ENCODE data around the gene NEB.

Gene NEB

DNA sequence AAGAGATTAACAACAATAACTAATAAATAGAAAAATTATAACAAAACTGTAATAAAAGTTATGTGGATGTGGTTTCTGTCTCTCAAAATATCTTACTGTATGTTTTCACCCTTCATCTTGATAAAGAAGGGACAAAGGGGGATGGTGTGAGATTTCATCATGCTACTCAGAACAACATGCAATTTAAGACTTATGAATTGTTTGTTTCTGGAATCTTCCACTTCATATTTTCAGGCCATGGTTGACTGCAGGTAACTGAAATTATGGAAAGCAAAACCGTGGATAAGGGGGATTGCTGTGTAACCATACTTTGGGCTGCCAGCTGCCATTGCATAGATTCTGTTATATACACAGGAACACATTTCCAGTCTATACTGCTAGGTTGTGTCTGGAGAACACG is 45.6 kb downstream of the NEB start:
- Histone ChIP-seq H3K36me3 (ENCODE audit: control insufficient read depth, insufficient read depth, low read length) (no peaks in the 10 kb centered on the region), H3K27me3 (ENCODE audit: control insufficient read depth, insufficient read depth, low read length) (no peaks in the 10 kb centered on the region), H3K9me3 (ENCODE audit: control insufficient read depth, insufficient read depth, low read length) (no peaks in the 10 kb centered on the region), H3K9ac (ENCODE audit: low read depth, low read length) (no peak overlapping the region), H3K4me3 (ENCODE audit: low read depth, low read length) (no peak overlapping the region), H3K4me1 (ENCODE audit: control insufficient read depth, insufficient read depth, low read length) (no peaks in the 10 kb centered on the region)

DNA sequence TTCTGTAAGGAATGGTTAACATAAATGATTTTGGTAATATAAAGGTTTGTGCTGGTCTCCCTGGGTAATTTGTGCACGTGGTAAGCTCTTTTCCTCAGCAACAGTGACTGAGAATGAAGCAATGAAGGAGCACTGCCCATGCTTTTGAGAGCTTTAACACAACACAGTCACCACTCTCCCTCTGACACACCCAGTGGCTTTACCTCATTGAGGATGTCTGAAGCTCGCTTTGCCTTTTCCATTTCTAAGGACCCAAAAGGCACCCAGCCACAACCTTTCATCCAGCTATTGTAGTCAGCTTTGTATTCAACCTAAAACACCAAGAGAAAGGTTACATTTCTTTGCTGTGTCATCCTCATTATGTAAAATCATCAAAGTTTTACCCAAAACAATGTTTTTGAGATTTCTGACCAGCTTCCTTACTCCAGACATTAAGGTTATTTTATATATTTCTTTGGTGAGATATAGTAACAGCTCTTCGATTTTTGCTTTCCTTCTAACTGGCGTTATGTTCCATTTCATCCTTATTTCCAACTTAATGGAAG is 51.7 kb downstream of the NEB start:
- H3K4me3 ChIP-seq (ENCODE audit: low read depth, low read length): no peak overlapping the region
- no peaks in the 10 kb centered on the region for H3K36me3 ChIP-seq (ENCODE audit: control insufficient read depth, insufficient read depth, low read length)
- H3K9me3 ChIP-seq (ENCODE audit: control insufficient read depth, insufficient read depth, low read length): no peaks in the 10 kb centered on the region
- peaks cover 6% of the 10 kb centered on the region for H3K4me1 ChIP-seq (ENCODE audit: control insufficient read depth, insufficient read depth, low read length)
- no peaks in the 10 kb centered on the region for H3K27me3 ChIP-seq (ENCODE audit: control insufficient read depth, insufficient read depth, low read length)
- no peak overlapping the region for H3K9ac ChIP-seq (ENCODE audit: low read depth, low read length)

DNA sequence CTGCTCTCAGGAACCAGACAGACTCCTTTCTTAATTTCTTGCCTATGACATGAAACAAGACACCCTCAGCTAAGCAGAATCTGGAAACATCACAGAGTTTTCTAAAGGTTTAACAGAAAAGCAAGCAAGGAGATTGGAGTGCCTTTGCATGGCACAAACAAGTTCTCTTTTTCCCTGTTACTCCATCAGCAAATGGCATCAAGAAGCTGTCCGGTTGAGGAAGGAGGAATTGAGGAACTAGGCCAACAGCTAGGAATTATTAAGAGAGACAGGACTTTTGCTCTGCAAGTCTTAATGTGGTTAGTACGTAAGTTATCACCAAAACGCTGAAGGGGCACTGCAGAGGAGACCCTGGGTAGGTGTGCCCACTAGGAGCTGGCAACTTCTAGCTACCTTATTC is 53.2 kb downstream of the NEB start:
- no peaks in the 10 kb centered on the region for H3K36me3 ChIP-seq (ENCODE audit: control insufficient read depth, insufficient read depth, low read length)
- no peaks in the 10 kb centered on the region for H3K9me3 ChIP-seq (ENCODE audit: control insufficient read depth, insufficient read depth, low read length)
- no peak overlapping the region for H3K4me3 ChIP-seq (ENCODE audit: low read depth, low read length)
- no peak overlapping the region for H3K9ac ChIP-seq (ENCODE audit: low read depth, low read length)
- H3K27me3 ChIP-seq (ENCODE audit: control insufficient read depth, insufficient read depth, low read length): no peaks in the 10 kb centered on the region
- H3K4me1 ChIP-seq (ENCODE audit: control insufficient read depth, insufficient read depth, low read length): peaks cover 6% of the 10 kb centered on the region

DNA sequence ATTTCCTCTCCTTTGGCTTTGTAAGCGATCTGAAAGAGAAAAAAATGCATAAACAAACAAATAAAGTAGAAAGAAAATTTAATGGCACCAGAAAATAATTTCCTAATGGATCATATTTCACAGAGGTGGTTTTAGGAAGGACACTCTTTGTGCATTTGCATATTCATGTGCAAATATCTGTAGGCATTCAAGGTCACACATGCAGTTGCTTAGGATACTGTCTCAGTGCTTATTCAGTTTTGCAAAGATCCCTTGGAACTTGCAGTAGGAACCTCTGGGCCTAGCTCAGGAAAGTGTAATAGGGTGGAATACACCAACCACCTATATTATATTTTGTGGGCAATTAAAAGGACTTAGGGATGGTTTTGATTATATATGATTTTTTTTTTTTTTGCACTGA is 54.3 kb downstream of the NEB start:
- no peaks in the 10 kb centered on the region for H3K36me3 ChIP-seq (ENCODE audit: control insufficient read depth, insufficient read depth, low read length)
- H3K4me3 ChIP-seq (ENCODE audit: low read depth, low read length): no peak overlapping the region
- H3K4me1 ChIP-seq (ENCODE audit: control insufficient read depth, insufficient read depth, low read length): peaks cover 6% of the 10 kb centered on the region
- no peak overlapping the region for H3K9ac ChIP-seq (ENCODE audit: low read depth, low read length)
- H3K9me3 ChIP-seq (ENCODE audit: control insufficient read depth, insufficient read depth, low read length): no peaks in the 10 kb centered on the region
- H3K27me3 ChIP-seq (ENCODE audit: control insufficient read depth, insufficient read depth, low read length): no peaks in the 10 kb centered on the region

DNA sequence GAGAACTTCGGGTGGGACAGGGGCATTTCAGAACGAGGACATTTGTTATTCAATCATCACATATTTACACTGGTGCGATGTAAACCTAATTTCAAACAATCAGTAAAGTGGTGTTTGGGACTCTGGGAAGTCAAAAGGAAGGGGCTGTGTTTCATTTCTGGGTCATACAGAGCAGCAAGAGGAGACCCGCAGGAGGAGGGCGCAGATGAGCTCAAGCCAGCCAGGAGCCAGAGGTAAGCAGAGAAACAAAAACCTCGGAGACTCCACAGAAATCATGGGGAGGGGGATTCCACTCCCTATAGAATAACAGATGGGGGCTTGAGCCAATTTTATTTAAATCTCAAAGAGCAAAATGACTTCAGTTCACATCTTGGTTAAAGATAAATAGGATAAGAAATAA is 55.4 kb downstream of the NEB start:
- H3K4me3 ChIP-seq (ENCODE audit: low read depth, low read length): no peak overlapping the region
- H3K27me3 ChIP-seq (ENCODE audit: control insufficient read depth, insufficient read depth, low read length): no peaks in the 10 kb centered on the region
- no peaks in the 10 kb centered on the region for H3K9me3 ChIP-seq (ENCODE audit: control insufficient read depth, insufficient read depth, low read length)
- peaks cover 6% of the 10 kb centered on the region for H3K4me1 ChIP-seq (ENCODE audit: control insufficient read depth, insufficient read depth, low read length)
- no peak overlapping the region for H3K9ac ChIP-seq (ENCODE audit: low read depth, low read length)
- H3K36me3 ChIP-seq (ENCODE audit: control insufficient read depth, insufficient read depth, low read length): no peaks in the 10 kb centered on the region

DNA sequence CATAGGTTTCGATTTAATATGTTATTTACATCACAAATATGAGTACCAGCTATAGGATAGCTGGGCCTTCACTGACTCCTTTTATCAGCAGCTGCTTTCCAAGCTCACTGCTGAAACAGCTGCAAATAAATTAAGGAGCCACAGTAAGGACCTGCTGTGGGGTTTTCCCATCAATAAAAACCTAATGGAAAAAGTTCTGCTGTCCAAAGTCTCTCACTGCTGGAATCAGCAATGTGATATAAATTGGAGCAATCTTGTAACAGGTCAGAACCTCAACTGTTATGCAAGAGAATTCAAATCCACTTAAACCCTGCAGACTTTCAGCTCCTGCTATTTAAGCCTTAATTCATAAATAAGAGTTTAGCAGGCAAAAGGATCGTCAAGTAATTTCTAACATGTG is 61.3 kb downstream of the NEB start:
- Histone ChIP-seq H3K4me1 (ENCODE audit: control insufficient read depth, insufficient read depth, low read length) (peaks cover 12% of the 10 kb centered on the region), H3K36me3 (ENCODE audit: control insufficient read depth, insufficient read depth, low read length) (no peaks in the 10 kb centered on the region), H3K9me3 (ENCODE audit: control insufficient read depth, insufficient read depth, low read length) (no peaks in the 10 kb centered on the region), H3K27me3 (ENCODE audit: control insufficient read depth, insufficient read depth, low read length) (no peaks in the 10 kb centered on the region), H3K4me3 (ENCODE audit: low read depth, low read length) (no peak overlapping the region), H3K9ac (ENCODE audit: low read depth, low read length) (no peak overlapping the region)

DNA sequence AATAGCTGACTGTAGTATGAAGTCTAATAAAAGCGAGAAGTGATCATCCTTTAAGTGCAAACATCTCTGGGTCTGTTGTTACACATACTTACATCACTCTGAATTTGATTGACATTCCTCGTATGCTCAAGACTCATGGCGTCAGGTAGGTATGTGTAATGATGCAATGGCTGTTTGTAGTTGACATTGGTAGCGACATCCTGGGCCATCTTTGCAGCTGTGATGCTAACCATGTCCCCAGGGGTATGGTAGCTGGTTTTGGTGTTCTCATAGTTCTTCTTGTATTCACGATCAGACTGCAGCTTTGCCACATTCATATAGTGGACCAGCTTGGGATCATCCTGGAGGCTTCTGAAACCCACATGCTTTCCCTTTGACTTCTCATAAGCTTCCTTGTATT is 62.0 kb downstream of the NEB start:
- Histone ChIP-seq H3K9ac (ENCODE audit: low read depth, low read length) (no peak overlapping the region), H3K36me3 (ENCODE audit: control insufficient read depth, insufficient read depth, low read length) (no peaks in the 10 kb centered on the region), H3K27me3 (ENCODE audit: control insufficient read depth, insufficient read depth, low read length) (no peaks in the 10 kb centered on the region), H3K4me3 (ENCODE audit: low read depth, low read length) (no peak overlapping the region), H3K9me3 (ENCODE audit: control insufficient read depth, insufficient read depth, low read length) (no peaks in the 10 kb centered on the region), H3K4me1 (ENCODE audit: control insufficient read depth, insufficient read depth, low read length) (peaks cover 12% of the 10 kb centered on the region)

DNA sequence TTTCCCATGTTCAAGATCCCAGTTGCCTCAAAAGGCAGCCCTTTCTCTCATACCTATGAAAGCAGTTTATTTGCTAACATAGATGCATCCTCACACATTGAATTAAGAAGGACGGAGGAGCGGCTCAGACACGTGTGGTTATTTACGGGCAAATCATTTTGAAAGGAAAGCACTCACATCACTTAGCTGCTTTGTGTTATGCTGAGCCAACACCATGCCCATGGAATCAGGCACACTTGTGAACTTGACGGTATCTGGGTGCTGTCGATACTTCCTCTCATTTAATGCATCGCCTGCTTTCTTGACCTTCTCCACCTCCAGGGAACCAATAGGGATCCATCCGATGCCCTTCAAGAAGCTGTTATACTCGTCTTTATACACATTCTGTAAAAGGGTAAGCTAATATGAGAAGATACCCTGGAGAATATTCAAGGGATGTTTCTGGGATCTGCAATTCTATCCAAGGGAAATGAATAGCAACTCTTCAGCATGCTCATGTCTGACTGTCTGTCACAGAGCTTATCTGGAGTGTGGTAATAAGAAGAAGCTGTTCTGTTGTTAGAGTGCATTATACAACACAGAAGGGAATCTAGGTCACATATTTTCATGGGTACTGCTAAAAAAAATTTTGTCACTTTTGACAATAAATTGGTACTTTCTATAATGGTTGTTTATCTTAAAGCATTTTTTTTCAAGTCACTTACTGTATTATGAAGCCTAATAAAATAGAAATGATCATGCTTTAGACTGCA is 63.3 kb downstream of the NEB start:
- Histone ChIP-seq H3K4me1 (ENCODE audit: control insufficient read depth, insufficient read depth, low read length) (peaks cover 12% of the 10 kb centered on the region), H3K9ac (ENCODE audit: low read depth, low read length) (no peak overlapping the region), H3K4me3 (ENCODE audit: low read depth, low read length) (no peak overlapping the region), H3K36me3 (ENCODE audit: control insufficient read depth, insufficient read depth, low read length) (no peaks in the 10 kb centered on the region), H3K27me3 (ENCODE audit: control insufficient read depth, insufficient read depth, low read length) (no peaks in the 10 kb centered on the region), H3K9me3 (ENCODE audit: control insufficient read depth, insufficient read depth, low read length) (no peaks in the 10 kb centered on the region)

DNA sequence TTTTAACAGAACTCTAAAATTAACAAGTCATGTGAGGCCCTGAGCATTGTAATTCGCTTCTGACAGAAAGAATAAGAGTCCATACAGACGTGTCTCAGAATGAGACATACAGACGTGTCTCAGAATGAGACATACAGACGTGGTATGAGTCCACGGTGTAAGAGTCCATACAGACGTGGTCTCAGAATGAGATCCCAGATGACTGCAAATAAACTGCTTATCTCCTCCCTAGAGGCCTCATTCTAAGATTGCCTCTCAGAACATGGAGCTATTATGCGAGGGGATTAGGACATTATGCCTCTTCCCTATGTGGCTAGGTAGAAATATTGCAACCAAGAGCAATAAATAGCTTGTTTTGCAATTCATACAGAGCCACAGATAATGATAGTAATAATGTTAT is 63.9 kb downstream of the NEB start:
- Histone ChIP-seq H3K4me3 (ENCODE audit: low read depth, low read length) (no peak overlapping the region), H3K36me3 (ENCODE audit: control insufficient read depth, insufficient read depth, low read length) (no peaks in the 10 kb centered on the region), H3K27me3 (ENCODE audit: control insufficient read depth, insufficient read depth, low read length) (no peaks in the 10 kb centered on the region), H3K9ac (ENCODE audit: low read depth, low read length) (no peak overlapping the region), H3K4me1 (ENCODE audit: control insufficient read depth, insufficient read depth, low read length) (peaks cover 12% of the 10 kb centered on the region), H3K9me3 (ENCODE audit: control insufficient read depth, insufficient read depth, low read length) (no peaks in the 10 kb centered on the region)

DNA sequence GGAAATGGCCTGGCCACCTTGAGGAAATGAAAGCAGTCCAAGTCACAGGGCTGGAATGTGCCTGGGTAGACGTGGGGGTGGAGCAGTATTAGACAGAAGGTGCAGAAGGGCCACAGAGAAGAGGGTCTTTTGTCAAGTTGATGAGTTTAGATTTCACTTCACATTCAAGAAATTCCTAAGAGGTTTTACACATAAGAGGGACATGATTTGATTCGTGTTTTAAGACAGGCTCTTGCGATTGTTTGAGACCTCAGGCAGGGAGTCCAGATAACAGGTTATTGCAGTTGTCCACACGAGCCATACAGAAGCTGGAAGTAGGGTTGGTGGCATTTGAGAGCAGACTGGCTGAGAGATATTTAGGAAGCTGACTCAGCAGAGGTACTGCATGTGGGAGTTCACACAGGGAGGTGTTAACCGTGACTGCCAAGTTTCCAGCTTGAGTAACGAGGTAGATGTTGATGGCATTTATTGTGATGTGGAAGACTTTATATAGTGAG is 64.6 kb downstream of the NEB start:
- Histone ChIP-seq H3K4me3 (ENCODE audit: low read depth, low read length) (no peak overlapping the region), H3K9me3 (ENCODE audit: control insufficient read depth, insufficient read depth, low read length) (no peaks in the 10 kb centered on the region), H3K36me3 (ENCODE audit: control insufficient read depth, insufficient read depth, low read length) (no peaks in the 10 kb centered on the region), H3K4me1 (ENCODE audit: control insufficient read depth, insufficient read depth, low read length) (peaks cover 12% of the 10 kb centered on the region), H3K27me3 (ENCODE audit: control insufficient read depth, insufficient read depth, low read length) (no peaks in the 10 kb centered on the region), H3K9ac (ENCODE audit: low read depth, low read length) (no peak overlapping the region)

DNA sequence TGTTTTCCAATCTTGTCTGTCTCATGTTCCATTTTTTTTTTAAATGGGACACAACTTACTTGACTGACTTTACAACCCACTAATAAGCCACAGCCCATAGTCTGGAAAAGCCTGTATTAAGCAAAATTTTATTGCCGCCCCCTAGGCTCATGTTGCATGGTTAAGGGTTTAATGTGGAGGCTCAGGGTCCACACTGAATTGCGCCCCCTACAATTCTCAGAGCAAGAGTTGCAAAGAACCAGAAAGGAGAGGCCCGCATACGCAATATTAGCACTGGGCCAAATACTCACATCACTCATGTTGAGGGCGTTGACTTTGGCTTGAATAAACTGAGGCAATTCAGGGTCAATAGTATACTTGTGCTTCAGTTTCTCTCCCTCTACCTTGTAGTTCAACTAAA is 65.5 kb downstream of the NEB start:
- Histone ChIP-seq H3K4me3 (ENCODE audit: low read depth, low read length) (no peak overlapping the region), H3K9ac (ENCODE audit: low read depth, low read length) (no peak overlapping the region), H3K9me3 (ENCODE audit: control insufficient read depth, insufficient read depth, low read length) (no peaks in the 10 kb centered on the region), H3K36me3 (ENCODE audit: control insufficient read depth, insufficient read depth, low read length) (no peaks in the 10 kb centered on the region), H3K27me3 (ENCODE audit: control insufficient read depth, insufficient read depth, low read length) (no peaks in the 10 kb centered on the region), H3K4me1 (ENCODE audit: control insufficient read depth, insufficient read depth, low read length) (peaks cover 12% of the 10 kb centered on the region)

DNA sequence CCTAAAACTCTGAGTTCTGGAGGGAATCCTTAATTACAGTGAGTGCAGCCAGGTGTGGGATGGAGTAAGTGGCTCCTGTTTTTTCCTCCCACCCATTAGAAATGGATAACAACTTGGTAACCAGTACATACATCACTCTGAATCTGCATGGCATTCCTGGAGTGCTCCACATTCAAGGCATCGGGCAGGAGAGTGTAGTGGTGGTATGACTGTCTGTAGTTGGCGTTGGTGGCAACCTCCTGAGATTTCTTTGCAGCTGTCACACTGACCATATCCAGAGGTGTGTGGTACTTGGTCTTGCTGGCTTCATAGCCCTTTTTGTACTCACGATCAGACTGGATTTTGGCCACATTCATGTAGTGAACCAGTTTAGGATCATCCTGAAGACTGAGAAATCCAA is 68.3 kb downstream of the NEB start:
- Histone ChIP-seq H3K9me3 (ENCODE audit: control insufficient read depth, insufficient read depth, low read length) (no peaks in the 10 kb centered on the region), H3K4me3 (ENCODE audit: low read depth, low read length) (no peak overlapping the region), H3K36me3 (ENCODE audit: control insufficient read depth, insufficient read depth, low read length) (no peaks in the 10 kb centered on the region), H3K27me3 (ENCODE audit: control insufficient read depth, insufficient read depth, low read length) (no peaks in the 10 kb centered on the region), H3K4me1 (ENCODE audit: control insufficient read depth, insufficient read depth, low read length) (peaks cover 12% of the 10 kb centered on the region), H3K9ac (ENCODE audit: low read depth, low read length) (no peak overlapping the region)
